ENCODE measurements around the gene CDH13. TPM values are rescaled to one million over a fixed set of nuclear protein-coding genes. Genes with fewer than 3 reads are reported as not detected.

Gene CDH13
- total RNA-seq, 2 experiments from 2014 or later: not detected

GRCh38 chr16:83268169-83268568, 641.4 kb downstream of the CDH13 start:
- intact Hi-C loops (cut with micrococcal nuclease; ENCODE audit: unreplicated experiment): no loop called here
- POLR2A ChIA-PET: interaction anchor here (0.7 kb wide), 1 partner anchor 12 kb away, joined by 4 read pairs; no protein-coding TSS in a partner anchor
- no peaks in the 10 kb centered on the region for H3K79me2 ChIP-seq (ENCODE audit: insufficient read depth, low read depth, low read length)
- no peak for DNase-seq (ENCODE audit: low spot score)
- no peak overlapping the region for H2AFZ ChIP-seq (ENCODE audit: low read length)
- H3K4me1 ChIP-seq (ENCODE audit: insufficient read depth, low read length, poor library complexity, severe bottlenecking): no peaks in the 10 kb centered on the region
- no peaks in the 10 kb centered on the region for H4K20me1 ChIP-seq (ENCODE audit: insufficient read depth, low read length)
- no peak for TF ChIP-seq EZH2phosphoT487 (IDR thresholded peaks at IDR 0.05; ENCODE audit: borderline replicate concordance, low read depth, low read length)
- no peak for TF ChIP-seq CTCF (conservative IDR thresholded peaks at IDR 0.05; ENCODE audit: low read length)
- BruUV-seq (replicated peaks): no TSS peak
- H3K9me3 ChIP-seq (ENCODE audit: low read length): no peaks in the 10 kb centered on the region
- H3K4me3 ChIP-seq (ENCODE audit: low read depth, low read length, poor library complexity, severe bottlenecking): no peak overlapping the region
- no peaks in the 10 kb centered on the region for H3K36me3 ChIP-seq (ENCODE audit: insufficient read depth, low read length)
- CTCF ChIA-PET (ENCODE audit: unreplicated experiment): no interaction called here
- H3K27ac ChIP-seq (ENCODE audit: low read depth, low read length, poor library complexity, severe bottlenecking): no peak overlapping the region
- no peak overlapping the region for H3K4me2 ChIP-seq (ENCODE audit: low read length)
- H3K9me2 ChIP-seq (ENCODE audit: insufficient read depth, low read length): no peaks in the 10 kb centered on the region

GRCh38 chr16:83269048-83269447, 642.3 kb downstream of the CDH13 start:
- BruUV-seq (replicated peaks): no TSS peak
- no peak overlapping the region for H3K4me2 ChIP-seq (ENCODE audit: low read length)
- DNase-seq (ENCODE audit: low spot score): no peak
- H3K27ac ChIP-seq (ENCODE audit: low read depth, low read length, poor library complexity, severe bottlenecking): no peak overlapping the region
- H4K20me1 ChIP-seq (ENCODE audit: insufficient read depth, low read length): no peaks in the 10 kb centered on the region
- H2AFZ ChIP-seq (ENCODE audit: low read length): no peak overlapping the region
- no peak overlapping the region for H3K4me3 ChIP-seq (ENCODE audit: low read depth, low read length, poor library complexity, severe bottlenecking)
- no peaks in the 10 kb centered on the region for H3K9me2 ChIP-seq (ENCODE audit: insufficient read depth, low read length)
- H3K36me3 ChIP-seq (ENCODE audit: insufficient read depth, low read length): no peaks in the 10 kb centered on the region
- no peaks in the 10 kb centered on the region for H3K79me2 ChIP-seq (ENCODE audit: insufficient read depth, low read depth, low read length)
- H3K9me3 ChIP-seq (ENCODE audit: low read length): no peaks in the 10 kb centered on the region
- intact Hi-C loops (cut with micrococcal nuclease; ENCODE audit: unreplicated experiment): no loop called here
- ChIA-PET CTCF (ENCODE audit: unreplicated experiment) (no interaction called here), POLR2A (interaction anchor here (0.7 kb wide), 1 partner anchor 13 kb away, joined by 4 read pairs; no protein-coding TSS in a partner anchor)
- H3K4me1 ChIP-seq (ENCODE audit: insufficient read depth, low read length, poor library complexity, severe bottlenecking): no peaks in the 10 kb centered on the region
- TF ChIP-seq EZH2phosphoT487 (IDR thresholded peaks at IDR 0.05; ENCODE audit: borderline replicate concordance, low read depth, low read length): no peak
- no peak for TF ChIP-seq CTCF (conservative IDR thresholded peaks at IDR 0.05; ENCODE audit: low read length)

GRCh38 chr16:83269541-83269940, 642.8 kb downstream of the CDH13 start:
- DNase-seq (ENCODE audit: low spot score): no peak
- no peak overlapping the region for H3K4me2 ChIP-seq (ENCODE audit: low read length)
- ChIA-PET CTCF (ENCODE audit: unreplicated experiment) (no interaction called here), POLR2A (no interaction called here)
- no peaks in the 10 kb centered on the region for H3K36me3 ChIP-seq (ENCODE audit: insufficient read depth, low read length)
- no peaks in the 10 kb centered on the region for H3K4me1 ChIP-seq (ENCODE audit: insufficient read depth, low read length, poor library complexity, severe bottlenecking)
- no peak overlapping the region for H3K4me3 ChIP-seq (ENCODE audit: low read depth, low read length, poor library complexity, severe bottlenecking)
- no peaks in the 10 kb centered on the region for H4K20me1 ChIP-seq (ENCODE audit: insufficient read depth, low read length)
- no TSS peak for BruUV-seq (replicated peaks)
- no peak overlapping the region for H3K27ac ChIP-seq (ENCODE audit: low read depth, low read length, poor library complexity, severe bottlenecking)
- H2AFZ ChIP-seq (ENCODE audit: low read length): no peak overlapping the region
- H3K79me2 ChIP-seq (ENCODE audit: insufficient read depth, low read depth, low read length): no peaks in the 10 kb centered on the region
- H3K9me3 ChIP-seq (ENCODE audit: low read length): no peaks in the 10 kb centered on the region
- intact Hi-C loops (cut with micrococcal nuclease; ENCODE audit: unreplicated experiment): no loop called here
- TF ChIP-seq CTCF (conservative IDR thresholded peaks at IDR 0.05; ENCODE audit: low read length) (no peak), EZH2phosphoT487 (IDR thresholded peaks at IDR 0.05; ENCODE audit: borderline replicate concordance, low read depth, low read length) (no peak)
- H3K9me2 ChIP-seq (ENCODE audit: insufficient read depth, low read length): no peaks in the 10 kb centered on the region

Data from OCI-LY7 (cell line).